HepG2 (cell line): ENCODE measurements around the gene PARS2. TPM values are rescaled to one million over a fixed set of nuclear protein-coding genes. Genes with fewer than 3 reads are reported as not detected.

Experiments
- ERF ChIP-seq: IDR thresholded peaks from 2 replicates; pipeline ENCODE4 v1.6.1; 2018; ENCODE audit warnings: missing biosample characterization, missing genetic modification reagents
- HNF4G ChIP-seq, 2 experiments: sonication (generic) in 1 of 2; formaldehyde crosslinking in 1 of 2; IDR thresholded peaks; 2 replicates each; pipeline versions ENCODE4 v1.4.0 to v1.6.1; 2011 to 2020; ENCODE audit warnings: borderline replicate concordance in 2 of 2, low read depth in 2 of 2, mild to moderate bottlenecking in 2 of 2, low read length in 1 of 2, missing genetic modification reagents in 1 of 2, moderate library complexity in 1 of 2
- IRF9 ChIP-seq: sonication (generic); formaldehyde crosslinking; IDR thresholded peaks from 2 replicates; pipeline ENCODE4 v1.8.0; 2022; ENCODE audit warnings: missing genetic modification reagents, mild to moderate bottlenecking, borderline replicate concordance
- RFX1 ChIP-seq: fragments of 450-650 bp; IDR thresholded peaks from 2 replicates; pipeline ENCODE4 v1.6.1; 2017
- RNF219 ChIP-seq: sonication (generic); formaldehyde crosslinking; IDR thresholded peaks from 2 replicates; pipeline ENCODE4 v1.5.0; 2020; ENCODE audit warnings: mild to moderate bottlenecking, missing genetic modification reagents
- SCMH1 ChIP-seq: sonication (generic); formaldehyde crosslinking; IDR thresholded peaks from 2 replicates; pipeline ENCODE4 v1.9.0; 2021; ENCODE audit warnings: missing genetic modification reagents, mild to moderate bottlenecking, borderline replicate concordance
- SIN3A ChIP-seq: IDR thresholded peaks from 2 replicates; pipeline ENCODE4 v1.6.1; 2011; ENCODE audit warnings: low read depth, mild to moderate bottlenecking, control low read depth, low read length, borderline replicate concordance
- SMARCE1 ChIP-seq: fragments of 450-650 bp; IDR thresholded peaks from 2 replicates; pipeline ENCODE4 v1.6.1; 2017; ENCODE audit warnings: borderline replicate concordance
- TFDP2 ChIP-seq: sonication (generic); formaldehyde crosslinking; IDR thresholded peaks from 2 replicates; pipeline ENCODE4 v1.4.0; 2020; ENCODE audit warnings: missing genetic modification reagents
- XRCC5 ChIP-seq: fragments of 200-400 bp; formaldehyde crosslinking; optimal IDR thresholded peaks from 2 replicates; pipeline ENCODE3; 2017; ENCODE audit warnings: mild to moderate bottlenecking, low read length
- ZBTB3 ChIP-seq: sonication (generic); formaldehyde crosslinking; IDR thresholded peaks from 2 replicates; pipeline ENCODE4 v1.4.0; 2020; ENCODE audit warnings: low read depth, mild to moderate bottlenecking, moderate library complexity, missing genetic modification reagents, borderline replicate concordance
- ZBTB4 ChIP-seq: sonication (generic); formaldehyde crosslinking; IDR thresholded peaks from 2 replicates; pipeline ENCODE4 v1.4.0; 2020; ENCODE audit warnings: missing genetic modification reagents, mild to moderate bottlenecking, borderline replicate concordance
- ZFP36 ChIP-seq: fragments of 150-350 bp; IDR thresholded peaks from 2 replicates; pipeline ENCODE4 v1.6.1; 2018; ENCODE audit warnings: borderline replicate concordance, low read length, low read depth; ENCODE audit not compliant: partially characterized antibody
- ZNF10 ChIP-seq: sonication (generic); formaldehyde crosslinking; IDR thresholded peaks from 2 replicates; pipeline ENCODE4 v1.4.0; 2020; ENCODE audit warnings: mild to moderate bottlenecking, low read depth, missing genetic modification reagents, borderline replicate concordance
- polyA plus RNA-seq, 8 experiments: library from polyadenylated mRNA; depleted of rRNA in 3 of 8; stranded (reverse) in 7 of 8; unstranded in 1 of 8; fragments of >200 nt; fragmentation: Illumina TruSeq in 4 of 8; extraction: Trizol in 4 of 8; gene quantifications; 2 replicates each; pipeline versions ENCODE4 v1.2.1 to v1.2.3, GENCODE V29; 2011 to 2016; ENCODE audit warnings: low read depth in 4 of 8, missing spikeins in 1 of 8, mixed read lengths in 1 of 8; ENCODE audit not compliant: insufficient read depth in 1 of 8
- total RNA-seq, 5 experiments: library from RNA; depleted of rRNA; stranded (reverse); fragments of >200 nt; fragmentation: Illumina TruSeq; extraction: Trizol; gene quantifications; 2 replicates each; pipeline ENCODE4 v1.2.3, GENCODE V29; 2016; ENCODE audit warnings: low read depth in 1 of 5
- TF ChIP-seq, protein P1 (sequence below): sonication (generic); formaldehyde crosslinking; IDR thresholded peaks from 2 replicates; pipeline ENCODE4 v1.5.0; 2020; ENCODE audit warnings: missing genetic modification reagents, mild to moderate bottlenecking, borderline replicate concordance
- TF ChIP-seq, protein P2 (sequence below): IDR thresholded peaks from 2 replicates; pipeline ENCODE4 v1.6.1; 2018; ENCODE audit warnings: missing genetic modification reagents

The PARS2 gene
- total and polyA plus RNA-seq, 2 of the 13 experiments (the other 11 are each of a cell fraction or from before 2014, with no cell fraction given) = 2.4 to 4.6 TPM

GRCh38 chr1:54764133-54764921 is at the start of gene PARS2 (continued):
- no peak for TF ChIP-seq SMARCE1
- TF ChIP-seq SCMH1 (CRISPR knock-in tag) = no peak
- TF ChIP-seq ZNF10 (CRISPR knock-in tag) = no peak
- TF ChIP-seq TFDP2 (CRISPR knock-in tag) = peak; percentile 82
- TF ChIP-seq ZBTB4 (CRISPR knock-in tag) = no peak
- peak; percentile 1 for TF ChIP-seq XRCC5
- peak; percentile 88 for TF ChIP-seq RFX1
- TF ChIP-seq SIN3A = peak; percentile 82; the same call in 1 of the 2 replicates
- TF ChIP-seq, protein P1, sequence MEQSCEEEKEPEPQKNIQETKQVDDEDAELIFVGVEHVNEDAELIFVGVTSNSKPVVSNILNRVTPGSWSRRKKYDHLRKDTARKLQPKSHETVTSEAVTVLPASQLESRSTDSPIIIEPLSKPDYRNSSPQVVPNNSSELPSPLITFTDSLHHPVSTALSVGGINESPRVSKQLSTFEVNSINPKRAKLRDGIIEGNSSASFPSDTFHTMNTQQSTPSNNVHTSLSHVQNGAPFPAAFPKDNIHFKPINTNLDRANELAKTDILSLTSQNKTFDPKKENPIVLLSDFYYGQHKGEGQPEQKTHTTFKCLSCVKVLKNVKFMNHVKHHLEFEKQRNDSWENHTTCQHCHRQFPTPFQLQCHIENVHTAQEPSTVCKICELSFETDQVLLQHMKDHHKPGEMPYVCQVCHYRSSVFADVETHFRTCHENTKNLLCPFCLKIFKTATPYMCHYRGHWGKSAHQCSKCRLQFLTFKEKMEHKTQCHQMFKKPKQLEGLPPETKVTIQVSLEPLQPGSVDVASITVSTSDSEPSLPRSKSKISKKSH (CRISPR knock-in tag) = peak; percentile 91; the same call in 1 of the 2 replicates
- TF ChIP-seq HNF4G (IDR thresholded peaks at IDR 0.05; ENCODE audit: borderline replicate concordance, low read depth, low read length) = no peak
- TF ChIP-seq HNF4G (CRISPR knock-in tag; IDR thresholded peaks at IDR 0.05; ENCODE audit: borderline replicate concordance, low read depth) = no peak
- TF ChIP-seq ERF (CRISPR knock-in tag) = no peak
- TF ChIP-seq RNF219 (CRISPR knock-in tag) = peak; percentile 77; the same call in 1 of the 2 replicates
- no peak for TF ChIP-seq ZBTB3 (CRISPR knock-in tag)
- no peak for TF ChIP-seq IRF9 (CRISPR knock-in tag)
- TF ChIP-seq, protein P2, sequence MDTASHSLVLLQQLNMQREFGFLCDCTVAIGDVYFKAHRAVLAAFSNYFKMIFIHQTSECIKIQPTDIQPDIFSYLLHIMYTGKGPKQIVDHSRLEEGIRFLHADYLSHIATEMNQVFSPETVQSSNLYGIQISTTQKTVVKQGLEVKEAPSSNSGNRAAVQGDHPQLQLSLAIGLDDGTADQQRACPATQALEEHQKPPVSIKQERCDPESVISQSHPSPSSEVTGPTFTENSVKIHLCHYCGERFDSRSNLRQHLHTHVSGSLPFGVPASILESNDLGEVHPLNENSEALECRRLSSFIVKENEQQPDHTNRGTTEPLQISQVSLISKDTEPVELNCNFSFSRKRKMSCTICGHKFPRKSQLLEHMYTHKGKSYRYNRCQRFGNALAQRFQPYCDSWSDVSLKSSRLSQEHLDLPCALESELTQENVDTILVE (CRISPR knock-in tag) = peak; percentile 16; the same call in 1 of the 2 replicates
- TF ChIP-seq ZFP36 = no peak
